Panc1 (cell line): ENCODE data around the gene UXS1. TPM values are rescaled to one million over a fixed set of nuclear protein-coding genes. Genes with fewer than 3 reads are reported as not detected.

ENCODE experiments used
- ATAC-seq: fragments of 200-7000 bp; cut with Tn5 transposase; 2 replicates; pipeline ENCODE4 v1.9.1; 2020; ENCODE audit warnings: mild to moderate bottlenecking, moderate library complexity
- BruUV-seq: library from RNA; stranded (reverse); fragments of 400-500 nt; replicated peaks from 2 replicates; lab custom pipeline; 2021; lab: Mats Ljungman, UMichigan
- CTCF ChIA-PET: fragments of 300-600 bp; sonication (Branson Sonifier 250); formaldehyde crosslinking; loops from one replicate; lab custom pipeline; 2022; ENCODE audit warnings: antibody characterized with exemption; lab: Charles Lee
- POLR2A ChIA-PET: fragments of 300-600 bp; sonication (Branson Sonifier 250); formaldehyde crosslinking; loops from one replicate; lab custom pipeline; 2022; ENCODE audit warnings: antibody characterized with exemption; lab: Charles Lee
- DNase-seq: peaks from one replicate; pipeline ENCODE4 v3.0.0-alpha.2; 2010; ENCODE audit warnings: low read depth, low spot score
- H3K27ac ChIP-seq: 2 replicates; pipeline ENCODE4 v1.5.1; 2011; ENCODE audit warnings: mild to moderate bottlenecking, low read length, inconsistent platforms
- H3K27me3 ChIP-seq: fragments of 200-500 bp; sonication (Bioruptor generic); 2 replicates; pipeline ENCODE4 v1.6.0; 2014; ENCODE audit warnings: low read length, inconsistent platforms; ENCODE audit not compliant: control insufficient read depth, insufficient read depth
- H3K36me3 ChIP-seq: fragments of 200-500 bp; sonication (Bioruptor generic); 2 replicates; pipeline ENCODE4 v1.5.1; 2014; ENCODE audit warnings: inconsistent platforms, mild to moderate bottlenecking, low read length, moderate library complexity; ENCODE audit not compliant: control insufficient read depth, insufficient read depth
- H3K4me1 ChIP-seq: 2 replicates; pipeline ENCODE4 v1.5.1; 2011; ENCODE audit warnings: inconsistent platforms, mild to moderate bottlenecking, low read length, moderate library complexity; ENCODE audit not compliant: control insufficient read depth, insufficient read depth
- H3K4me3 ChIP-seq, 2 experiments: 2 replicates each; pipeline ENCODE4 v1.5.1; 2011 to 2012; ENCODE audit warnings: low read depth in 2 of 2, low read length in 2 of 2, mild to moderate bottlenecking in 2 of 2, inconsistent platforms in 1 of 2, moderate library complexity in 1 of 2
- H3K9me3 ChIP-seq: fragments of 200-500 bp; sonication (Bioruptor generic); 2 replicates; pipeline ENCODE4 v1.5.1; 2014; ENCODE audit warnings: low read depth, mild to moderate bottlenecking, inconsistent platforms, low read length, moderate library complexity; ENCODE audit not compliant: control insufficient read depth, insufficient read depth
- POLR2AphosphoS5 ChIP-seq: IDR thresholded peaks from 2 replicates; pipeline ENCODE4 v1.6.1; 2012; ENCODE audit warnings: mild to moderate bottlenecking, low read depth, low read length, moderate library complexity
- REST ChIP-seq, 2 experiments: IDR thresholded peaks; 2 replicates each; pipeline ENCODE4 v1.6.1; 2011 to 2012; ENCODE audit warnings: low read depth in 2 of 2, control low read depth in 1 of 2, low read length in 1 of 2, mild to moderate bottlenecking in 1 of 2, moderate library complexity in 1 of 2; ENCODE audit not compliant: insufficient read depth in 1 of 2
- SIN3A ChIP-seq: IDR thresholded peaks from 2 replicates; pipeline ENCODE4 v1.6.1; 2012; ENCODE audit warnings: low read depth, mild to moderate bottlenecking, low read length, moderate library complexity, borderline replicate concordance; ENCODE audit not compliant: insufficient read depth
- TCF7L2 ChIP-seq: IDR thresholded peaks from 2 replicates; pipeline ENCODE4 v1.6.1; 2011; ENCODE audit warnings: mild to moderate bottlenecking, low read depth, low read length, inconsistent platforms
- in situ Hi-C: cut with HindIII; loops from 2 replicates; pipeline ENCODE4 v1.10.0; 2016; ENCODE audit warnings: low sequenced_read_pairs, low pct_unique_long_range_greater_than_20kb
- intact Hi-C: fragments of 100-400 bp; cut with micrococcal nuclease; formaldehyde crosslinking; loops from one replicate; pipeline ENCODE4 v1.10.0; 2022; ENCODE audit not compliant: unreplicated experiment
- total RNA-seq: library from RNA; stranded (reverse); gene quantifications from one replicate; pipeline ENCODE4 v1.2.1, GENCODE V29; 2021; ENCODE audit not compliant: unreplicated experiment
- TF ChIP-seq, protein P1 (sequence below): fragments of 450-650 bp; IDR thresholded peaks from 2 replicates; pipeline ENCODE4 v1.5.1; 2017; ENCODE audit warnings: mild to moderate bottlenecking

The UXS1 gene
- total RNA-seq, 1 experiment from 2014 or later: 72.0 TPM

- Histone ChIP-seq H3K36me3 (no peaks in the 10 kb centered on the region), H3K4me3 (no peak overlapping the region), H3K9me3 (no peaks in the 10 kb centered on the region), H3K27ac (no peak overlapping the region), H3K27me3 (no peaks in the 10 kb centered on the region), H3K4me1 (no peaks in the 10 kb centered on the region)
- ATAC-seq (no peak), DNase-seq (no peak)
- ChIA-PET POLR2A (no interaction called here), CTCF (no interaction called here)
- TF ChIP-seq, protein P1, sequence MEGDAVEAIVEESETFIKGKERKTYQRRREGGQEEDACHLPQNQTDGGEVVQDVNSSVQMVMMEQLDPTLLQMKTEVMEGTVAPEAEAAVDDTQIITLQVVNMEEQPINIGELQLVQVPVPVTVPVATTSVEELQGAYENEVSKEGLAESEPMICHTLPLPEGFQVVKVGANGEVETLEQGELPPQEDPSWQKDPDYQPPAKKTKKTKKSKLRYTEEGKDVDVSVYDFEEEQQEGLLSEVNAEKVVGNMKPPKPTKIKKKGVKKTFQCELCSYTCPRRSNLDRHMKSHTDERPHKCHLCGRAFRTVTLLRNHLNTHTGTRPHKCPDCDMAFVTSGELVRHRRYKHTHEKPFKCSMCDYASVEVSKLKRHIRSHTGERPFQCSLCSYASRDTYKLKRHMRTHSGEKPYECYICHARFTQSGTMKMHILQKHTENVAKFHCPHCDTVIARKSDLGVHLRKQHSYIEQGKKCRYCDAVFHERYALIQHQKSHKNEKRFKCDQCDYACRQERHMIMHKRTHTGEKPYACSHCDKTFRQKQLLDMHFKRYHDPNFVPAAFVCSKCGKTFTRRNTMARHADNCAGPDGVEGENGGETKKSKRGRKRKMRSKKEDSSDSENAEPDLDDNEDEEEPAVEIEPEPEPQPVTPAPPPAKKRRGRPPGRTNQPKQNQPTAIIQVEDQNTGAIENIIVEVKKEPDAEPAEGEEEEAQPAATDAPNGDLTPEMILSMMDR: no peak
- TF ChIP-seq SIN3A: no peak
- no peak for TF ChIP-seq TCF7L2
- no peak for TF ChIP-seq REST (IDR thresholded peaks at IDR 0.05; ENCODE audit: insufficient read depth in 1 of 2, low read depth in 2 of 2, low read length in 1 of 2)
- no peak for TF ChIP-seq POLR2AphosphoS5
- intact Hi-C loops: no loop called here
- BruUV-seq: no TSS peak
- in situ Hi-C loops: no loop called here
These were observed 51.4 kb downstream of the UXS1 start for GRCh38 chr2:106142683-106143082.

GRCh38 chr2:106140913-106141312, 53.2 kb downstream of the UXS1 start:
- DNase-seq (no peak), ATAC-seq (no peak)
- POLR2A ChIA-PET: no interaction called here
- Histone ChIP-seq H3K4me3 (no peak overlapping the region), H3K4me1 (no peaks in the 10 kb centered on the region), H3K36me3 (no peaks in the 10 kb centered on the region), H3K27ac (no peak overlapping the region), H3K9me3 (no peaks in the 10 kb centered on the region), H3K27me3 (no peaks in the 10 kb centered on the region)
- no TSS peak for BruUV-seq
- CTCF ChIA-PET: no interaction called here
- TF ChIP-seq SIN3A (no peak), REST (IDR thresholded peaks at IDR 0.05; ENCODE audit: insufficient read depth in 1 of 2, low read depth in 2 of 2, low read length in 1 of 2) (no peak), TCF7L2 (no peak), POLR2AphosphoS5 (no peak)
- TF ChIP-seq, protein P1: no peak
- in situ Hi-C loops: no loop called here
- intact Hi-C loops: no loop called here
